Mammary epithelial cell (primary cell): Measurements from ENCODE around the gene CPT2.

ENCODE experiments used
- CTCF ChIP-seq, 2 donors: IDR thresholded peaks in 1 of 2; conservative IDR thresholded peaks in 1 of 2; 2 replicates each; pipeline ENCODE4 v1.5.1; 2011 to 2012; ENCODE audit warnings: inconsistent platforms in 2 of 2, low read length in 2 of 2, mild to moderate bottlenecking in 2 of 2, control low read depth in 1 of 2, low read depth in 1 of 2; ENCODE audit not compliant: insufficient read depth in 1 of 2; ENCODE audit errors: extremely low read depth in 1 of 2
- EZH2 ChIP-seq: IDR thresholded peaks from 2 replicates; pipeline ENCODE4 v1.6.1; 2012; ENCODE audit warnings: low read length, inconsistent platforms, borderline replicate concordance

- no peak for TF ChIP-seq CTCF (conservative IDR thresholded peaks at IDR 0.05 in 1 of 2, IDR thresholded peaks at IDR 0.05 in 1 of 2; ENCODE audit: extremely low read depth in 1 of 2, insufficient read depth in 1 of 2, low read depth in 1 of 2, low read length in 2 of 2)
- no peak for TF ChIP-seq EZH2
Measured at GRCh38 chr1:53257454-53258081, 60.9 kb downstream of the CPT2 start.
